ENCODE data around the gene LGALS3BP. TPM values are rescaled to one million over a fixed set of nuclear protein-coding genes. Genes with fewer than 3 reads are reported as not detected.

The LGALS3BP gene
- total RNA-seq, 1 experiment from 2014 or later, result 361 TPM

- in situ Hi-C loops (cut with HindIII; ENCODE audit: low pct_unique_long_range_greater_than_20kb, low sequenced_read_pairs), result no loop called here
- intact Hi-C loops (cut with micrococcal nuclease; ENCODE audit: unreplicated experiment), result no loop called here
- Histone ChIP-seq H3K27ac (ENCODE audit: low read length) (no peak overlapping the region), H3K9me3 (ENCODE audit: control insufficient read depth, insufficient read depth, low read depth, low read length) (no peaks in the 10 kb centered on the region), H3K27me3 (ENCODE audit: control insufficient read depth, insufficient read depth, low read length) (no peaks in the 10 kb centered on the region), H3K4me1 (ENCODE audit: control insufficient read depth, insufficient read depth, low read length) (peaks cover 18% of the 10 kb centered on the region), H3K4me3 (ENCODE audit: low read depth in 2 of 2, low read length in 2 of 2) (no peak overlapping the region), H3K36me3 (ENCODE audit: control insufficient read depth, insufficient read depth, low read length) (peaks cover 9% of the 10 kb centered on the region)
- CTCF ChIA-PET, result no interaction called here
- TF ChIP-seq, protein P1, sequence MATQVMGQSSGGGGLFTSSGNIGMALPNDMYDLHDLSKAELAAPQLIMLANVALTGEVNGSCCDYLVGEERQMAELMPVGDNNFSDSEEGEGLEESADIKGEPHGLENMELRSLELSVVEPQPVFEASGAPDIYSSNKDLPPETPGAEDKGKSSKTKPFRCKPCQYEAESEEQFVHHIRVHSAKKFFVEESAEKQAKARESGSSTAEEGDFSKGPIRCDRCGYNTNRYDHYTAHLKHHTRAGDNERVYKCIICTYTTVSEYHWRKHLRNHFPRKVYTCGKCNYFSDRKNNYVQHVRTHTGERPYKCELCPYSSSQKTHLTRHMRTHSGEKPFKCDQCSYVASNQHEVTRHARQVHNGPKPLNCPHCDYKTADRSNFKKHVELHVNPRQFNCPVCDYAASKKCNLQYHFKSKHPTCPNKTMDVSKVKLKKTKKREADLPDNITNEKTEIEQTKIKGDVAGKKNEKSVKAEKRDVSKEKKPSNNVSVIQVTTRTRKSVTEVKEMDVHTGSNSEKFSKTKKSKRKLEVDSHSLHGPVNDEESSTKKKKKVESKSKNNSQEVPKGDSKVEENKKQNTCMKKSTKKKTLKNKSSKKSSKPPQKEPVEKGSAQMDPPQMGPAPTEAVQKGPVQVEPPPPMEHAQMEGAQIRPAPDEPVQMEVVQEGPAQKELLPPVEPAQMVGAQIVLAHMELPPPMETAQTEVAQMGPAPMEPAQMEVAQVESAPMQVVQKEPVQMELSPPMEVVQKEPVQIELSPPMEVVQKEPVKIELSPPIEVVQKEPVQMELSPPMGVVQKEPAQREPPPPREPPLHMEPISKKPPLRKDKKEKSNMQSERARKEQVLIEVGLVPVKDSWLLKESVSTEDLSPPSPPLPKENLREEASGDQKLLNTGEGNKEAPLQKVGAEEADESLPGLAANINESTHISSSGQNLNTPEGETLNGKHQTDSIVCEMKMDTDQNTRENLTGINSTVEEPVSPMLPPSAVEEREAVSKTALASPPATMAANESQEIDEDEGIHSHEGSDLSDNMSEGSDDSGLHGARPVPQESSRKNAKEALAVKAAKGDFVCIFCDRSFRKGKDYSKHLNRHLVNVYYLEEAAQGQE (IDR thresholded peaks at IDR 0.05; ENCODE audit: insufficient read depth in 1 of 2, low read depth in 2 of 2, low read length in 1 of 2), result no peak
- TF ChIP-seq TCF7L2 (IDR thresholded peaks at IDR 0.05; ENCODE audit: low read depth, low read length) (no peak), POLR2AphosphoS5 (IDR thresholded peaks at IDR 0.05; ENCODE audit: low read depth, low read length) (no peak), SIN3A (IDR thresholded peaks at IDR 0.05; ENCODE audit: borderline replicate concordance, insufficient read depth, low read depth, low read length) (no peak), CTCF (IDR thresholded peaks at IDR 0.05) (no peak)
- ATAC-seq (no peak), DNase-seq (ENCODE audit: low read depth, low spot score) (no peak)
- POLR2A ChIA-PET, result no interaction called here
- no TSS peak for BruUV-seq (replicated peaks)
These were observed 22.6 kb upstream of the LGALS3BP start for GRCh38 chr17:79002291-79002690.

DNA sequence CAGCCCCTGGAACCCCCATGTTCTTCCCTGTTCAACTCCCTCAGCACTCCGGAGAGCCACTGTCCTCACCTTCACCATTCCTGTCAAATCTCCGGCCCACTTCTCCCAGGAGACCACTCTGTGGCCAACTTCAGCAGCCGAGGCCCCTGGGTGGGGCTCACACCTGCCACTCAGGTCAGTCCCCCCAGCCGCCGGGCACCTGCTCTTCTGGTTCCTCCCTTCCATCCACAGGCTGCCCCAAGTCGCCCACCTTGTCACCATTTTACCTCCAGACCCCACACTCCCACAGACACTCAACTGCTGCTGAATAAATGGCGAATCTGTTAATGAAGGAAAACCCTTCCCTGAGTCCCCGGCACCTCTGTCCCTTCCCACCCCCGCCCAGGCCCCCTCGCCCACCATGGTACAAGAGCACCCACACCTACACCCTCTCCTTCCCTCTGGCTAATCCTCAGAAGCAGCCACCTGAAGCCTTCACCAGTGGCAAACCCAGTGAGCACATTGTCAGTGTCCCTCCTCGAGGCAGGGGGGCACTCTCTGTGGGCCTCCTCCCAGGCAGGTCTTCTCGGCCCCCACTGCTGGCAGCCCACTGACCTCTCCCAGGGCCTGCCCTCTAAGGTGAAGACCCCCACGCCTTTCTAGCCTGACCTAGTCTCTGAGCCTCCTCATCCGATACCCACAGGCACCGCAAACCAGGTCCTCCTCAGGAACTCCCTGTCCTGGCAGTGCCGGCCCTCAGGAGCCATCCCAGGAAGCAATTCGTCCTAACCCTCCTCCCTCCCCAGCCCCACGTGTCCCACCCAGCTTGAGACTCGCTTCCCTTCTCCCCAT lies 21.7 kb upstream of the LGALS3BP start:
- DNase-seq (ENCODE audit: low read depth, low spot score) (no peak), ATAC-seq (no peak)
- Histone ChIP-seq H3K9me3 (ENCODE audit: control insufficient read depth, insufficient read depth, low read depth, low read length) (no peaks in the 10 kb centered on the region), H3K27me3 (ENCODE audit: control insufficient read depth, insufficient read depth, low read length) (no peaks in the 10 kb centered on the region), H3K4me1 (ENCODE audit: control insufficient read depth, insufficient read depth, low read length) (peaks cover 14% of the 10 kb centered on the region), H3K4me3 (ENCODE audit: low read depth in 2 of 2, low read length in 2 of 2) (no peak overlapping the region), H3K27ac (ENCODE audit: low read length) (no peak overlapping the region), H3K36me3 (ENCODE audit: control insufficient read depth, insufficient read depth, low read length) (peaks cover 9% of the 10 kb centered on the region)
- POLR2A ChIA-PET, result no interaction called here
- TF ChIP-seq POLR2AphosphoS5 (IDR thresholded peaks at IDR 0.05; ENCODE audit: low read depth, low read length) (no peak), CTCF (IDR thresholded peaks at IDR 0.05) (no peak), SIN3A (IDR thresholded peaks at IDR 0.05; ENCODE audit: borderline replicate concordance, insufficient read depth, low read depth, low read length) (no peak), TCF7L2 (IDR thresholded peaks at IDR 0.05; ENCODE audit: low read depth, low read length) (no peak)
- TF ChIP-seq, protein P1 (IDR thresholded peaks at IDR 0.05; ENCODE audit: insufficient read depth in 1 of 2, low read depth in 2 of 2, low read length in 1 of 2), result no peak
- intact Hi-C loops (cut with micrococcal nuclease; ENCODE audit: unreplicated experiment) (no loop called here), in situ Hi-C loops (cut with HindIII; ENCODE audit: low pct_unique_long_range_greater_than_20kb, low sequenced_read_pairs) (no loop called here)
- BruUV-seq (replicated peaks), result no TSS peak
- CTCF ChIA-PET, result no interaction called here

All from Panc1 (cell line).